Stimulated activated CD4-positive, alpha-beta T cell treated with anti-CD3 and anti-CD28 coated beads, Interleukin-12 subunit alpha, Interleukin-12 subunit beta, amount 100 ng/mL, for 24 hours (primary cell): ENCODE results near the gene LORICRIN.
A peak's percentile ranks its signal among the peaks of the same experiment; 100 is the strongest.
"Not testable (repeated sequence)": the region's sequence is repeated elsewhere in the genome, so short reads cannot be mapped to it uniquely, and the experiment has no call there.

Experiments
- DNase-seq, 2 experiments: peaks; one replicate each; pipeline ENCODE4 v3.0.0-alpha.2; 2020; ENCODE audit warnings: low read depth in 2 of 2

LORICRIN gene

DNA sequence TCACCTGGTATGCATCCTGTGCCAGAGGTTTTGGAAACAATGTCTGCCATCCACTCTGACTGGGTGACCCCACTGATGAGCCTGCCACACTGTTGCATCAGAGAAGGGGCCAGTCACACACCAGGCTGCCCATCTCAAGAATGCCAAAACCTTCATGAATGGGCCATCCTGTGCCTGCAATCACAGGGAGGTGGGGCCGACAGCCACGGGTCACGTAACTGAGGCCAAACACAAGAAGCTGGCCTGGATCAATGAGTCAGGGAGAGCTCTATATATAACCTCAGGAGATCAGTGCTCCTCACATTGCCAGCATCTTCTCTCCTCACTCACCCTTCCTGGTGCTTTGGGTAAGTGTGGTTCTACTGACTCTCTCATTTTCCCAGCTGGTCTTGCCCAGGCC is at the start of gene LORICRIN:
Gene LORICRIN, plus strand, starts transcription at position 301 of the 400 bp plus-strand sequence. CDS start 1,263 bp downstream, outside the sequence.
- DNase-seq: no peak

DNA sequence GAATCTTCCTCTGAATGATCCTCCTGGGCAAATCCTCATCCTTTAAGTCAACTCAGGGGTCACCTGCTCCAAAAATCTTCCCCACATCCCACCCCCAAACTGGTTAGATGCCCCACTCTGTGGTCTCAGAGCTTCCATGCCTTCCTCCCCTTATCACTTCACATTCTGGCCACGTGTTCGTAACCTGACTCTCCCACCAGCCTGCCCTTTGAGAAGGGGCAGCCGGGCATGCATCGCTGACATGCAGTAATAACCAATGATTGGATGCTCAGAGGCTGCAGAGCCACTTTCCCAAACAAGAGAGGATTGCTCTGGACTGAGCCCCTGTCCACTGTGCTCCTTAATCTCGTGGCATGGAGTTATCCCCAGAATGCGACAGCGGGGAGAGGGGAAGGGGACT is 49.3 kb upstream of the LORICRIN start:
- DNase-seq: no peak

GRCh38 chr1:153212201-153212600 is 47.3 kb upstream of the LORICRIN start:
- DNase-seq: no peak

DNA sequence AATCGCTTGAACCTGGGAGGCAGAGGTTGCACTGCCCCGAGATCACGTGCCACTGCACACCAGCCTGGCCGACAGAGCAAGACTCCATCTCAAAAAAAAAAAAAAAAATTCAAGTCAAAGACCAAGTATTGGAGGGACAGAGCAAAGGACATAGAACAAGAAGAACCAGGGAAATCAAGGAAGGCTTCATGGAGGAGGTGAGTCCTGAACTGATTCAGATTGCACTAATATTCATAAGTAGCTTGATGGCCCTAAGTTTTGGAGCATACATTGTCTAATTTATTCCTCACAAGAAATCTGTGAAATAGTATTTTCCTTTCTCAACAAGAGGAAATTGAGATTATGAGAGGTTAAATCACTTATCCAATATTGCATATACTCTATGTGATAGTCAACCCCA is 46.0 kb upstream of the LORICRIN start:
- DNase-seq: no peak

DNA sequence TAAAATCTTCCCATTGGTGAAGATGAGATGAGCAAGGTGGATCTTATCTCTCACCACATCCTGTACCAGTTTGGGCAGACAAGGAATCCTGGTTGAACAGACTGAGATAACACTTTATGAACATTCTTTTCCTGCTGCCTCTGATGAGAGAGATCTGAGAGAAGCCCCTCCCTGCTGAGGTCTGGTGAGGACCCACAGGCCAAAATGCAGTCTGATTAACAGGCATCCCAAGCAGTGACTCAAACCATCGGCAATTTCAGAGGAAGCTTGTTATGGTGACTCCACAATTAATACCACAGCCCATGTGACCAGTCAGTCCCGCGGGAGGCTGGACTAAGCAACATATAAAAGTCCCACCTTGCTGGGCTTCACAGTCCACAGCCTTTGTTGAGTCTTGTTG is 42.3 kb upstream of the LORICRIN start, which contains the start of gene PRR9:
Gene PRR9, plus strand, starts transcription at position 373 of the 400 bp plus-strand sequence. CDS start 561 bp downstream, outside the sequence.
- DNase-seq: no peak

GRCh38 chr1:153217744-153218416 is 41.6 kb upstream of the LORICRIN start:
- no peak for DNase-seq

GRCh38 chr1:153220606-153221303 is 38.7 kb upstream of the LORICRIN start:
- DNase-seq: no peak

- DNase-seq: peak; percentile 18 to 40
These were observed 36.2 kb upstream of the LORICRIN start for GRCh38 chr1:153223040-153223891.

- no peak for DNase-seq
These were observed 31.7 kb upstream of the LORICRIN start for GRCh38 chr1:153227810-153228209.

DNA sequence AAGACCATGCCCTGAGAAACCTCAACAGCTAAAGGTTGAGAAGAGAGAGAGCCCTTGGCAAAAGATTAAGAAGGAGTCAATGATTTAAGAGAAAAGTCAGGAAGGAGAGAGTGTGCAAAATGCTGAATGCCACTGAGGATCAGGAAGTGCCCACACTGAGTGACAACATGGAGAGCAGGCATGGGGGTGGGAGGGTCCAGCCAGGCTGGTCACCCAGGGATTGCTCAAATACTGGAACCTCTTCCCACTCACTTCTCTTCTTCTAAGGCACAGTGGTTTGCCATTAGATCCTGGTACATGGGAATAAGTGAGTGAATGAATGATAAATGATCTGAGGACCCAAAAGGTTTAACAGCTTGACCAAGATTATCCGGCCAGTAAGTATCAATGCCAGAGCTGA is 31.0 kb upstream of the LORICRIN start:
- no peak for DNase-seq

GRCh38 chr1:153229076-153229829 is 30.2 kb upstream of the LORICRIN start:
- not testable (repeated sequence) for DNase-seq

DNA sequence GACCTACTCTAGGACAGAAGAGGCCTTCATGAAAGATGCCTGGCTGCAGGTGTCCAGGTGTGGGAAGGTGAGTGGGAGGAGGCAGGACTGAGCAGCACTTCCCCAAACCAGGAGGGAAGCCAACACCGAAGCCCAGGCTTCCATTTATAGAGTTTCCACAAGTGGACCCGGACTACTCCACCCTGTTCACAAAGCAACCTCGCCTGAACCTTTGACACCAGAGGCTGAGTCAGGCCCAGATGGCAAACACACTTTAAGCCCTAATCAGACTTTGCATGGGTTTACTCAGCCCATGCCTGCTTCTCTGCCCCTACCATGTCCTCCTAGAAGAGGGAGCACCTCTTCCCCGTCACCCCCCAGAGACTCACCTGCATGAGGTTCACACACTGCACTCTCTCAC is 28.1 kb upstream of the LORICRIN start:
- no peak for DNase-seq

DNA sequence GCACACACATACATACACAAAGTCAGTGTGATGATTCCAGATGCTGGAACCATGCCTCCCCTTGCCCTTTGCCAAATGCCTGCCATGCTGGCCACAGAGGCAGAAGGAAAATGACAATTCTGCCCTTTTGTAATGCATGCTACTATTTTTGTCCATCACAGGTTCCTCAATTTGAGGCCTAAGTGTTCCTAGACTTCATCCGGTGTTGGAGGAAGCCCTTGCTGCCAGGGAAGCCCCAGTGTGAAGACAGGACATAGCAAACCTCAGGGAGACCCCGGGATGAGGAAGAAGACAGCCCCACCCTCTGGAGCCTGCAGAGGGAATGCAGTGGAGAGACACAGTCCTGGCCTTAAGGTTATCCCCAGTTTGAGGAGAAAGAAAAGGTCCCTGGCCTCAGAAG is 27.7 kb upstream of the LORICRIN start:
- DNase-seq: no peak

GRCh38 chr1:153232553-153232952 is 26.9 kb upstream of the LORICRIN start:
- DNase-seq: no peak

DNA sequence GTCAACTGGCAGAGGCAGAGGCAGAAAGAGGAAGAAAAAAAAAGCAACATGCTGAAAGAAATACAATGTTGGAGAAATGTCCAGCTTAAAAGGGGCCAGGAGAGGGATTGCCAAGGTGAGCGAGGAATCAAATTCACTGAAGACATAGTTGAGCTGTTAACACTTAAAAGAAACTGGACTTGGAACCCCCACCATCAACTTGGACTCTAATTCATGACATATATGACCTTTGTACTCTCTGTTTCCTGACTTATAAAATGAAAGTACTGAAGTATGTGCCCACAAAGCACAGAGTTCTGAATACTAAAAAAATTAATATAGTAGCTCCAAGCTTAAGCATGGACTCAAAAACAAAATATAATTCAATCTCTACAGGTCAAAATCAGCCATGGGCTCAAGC is 26.0 kb upstream of the LORICRIN start:
- no peak for DNase-seq

- DNase-seq: no peak
These were observed 21.0 kb upstream of the LORICRIN start for GRCh38 chr1:153238527-153238926.

- DNase-seq: no peak
These were observed 17.3 kb upstream of the LORICRIN start for GRCh38 chr1:153242160-153242559.

DNA sequence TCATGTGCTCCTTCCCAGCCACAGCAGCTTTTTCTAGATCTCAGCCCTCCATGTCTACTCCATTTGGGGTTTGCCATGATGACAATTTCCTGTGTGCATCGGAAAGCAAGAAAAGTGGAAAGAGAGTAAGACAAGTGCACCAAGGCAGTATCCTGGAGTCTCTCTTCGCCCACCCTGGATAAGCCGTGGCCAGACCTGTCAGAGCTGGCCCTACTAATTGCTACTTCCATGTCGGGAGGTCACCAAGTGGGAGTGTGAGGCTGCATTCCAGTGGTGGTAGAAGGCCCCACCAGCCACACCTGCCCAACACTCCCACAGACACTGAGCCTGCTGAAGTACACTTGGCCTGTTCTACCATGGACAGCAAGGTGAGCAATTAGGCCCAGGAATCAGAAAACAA is 14.0 kb upstream of the LORICRIN start:
- DNase-seq: no peak

DNA sequence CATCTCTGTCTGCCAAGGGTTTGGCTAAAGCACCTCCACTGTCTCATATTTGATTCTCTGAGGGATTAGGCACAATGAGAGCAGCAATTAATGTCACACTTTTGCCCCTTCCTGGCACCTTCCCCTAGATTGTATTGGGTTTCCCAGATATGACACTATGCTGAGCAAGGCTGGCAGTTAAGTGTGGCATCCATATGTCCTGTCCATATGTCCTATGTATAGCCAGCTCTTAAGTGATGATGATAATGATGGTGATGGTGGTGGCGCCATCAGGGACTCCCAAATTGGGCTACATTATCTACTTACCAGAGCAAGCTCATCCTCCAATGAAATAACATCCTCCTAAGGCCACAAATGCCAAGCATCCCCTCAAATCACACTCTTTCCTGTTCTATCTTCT is 13.5 kb upstream of the LORICRIN start:
- no peak for DNase-seq

GRCh38 chr1:153246825-153247224 is 12.7 kb upstream of the LORICRIN start:
- DNase-seq: no peak

GRCh38 chr1:153248176-153248879 is 11.2 kb upstream of the LORICRIN start:
- no peak for DNase-seq
